GM21723 (cell line): ENCODE measurements around the gene EVI5L.
"Not testable (repeated sequence)": the region's sequence is repeated elsewhere in the genome, so short reads cannot be mapped to it uniquely, and the experiment has no call there.

Experiments used
- ATAC-seq: cut with Tn5 transposase; IDR thresholded peaks from one replicate; pipeline ENCODE4 v1.9.1; 2021; ENCODE audit warnings: mild to moderate bottlenecking, moderate library complexity; ENCODE audit not compliant: unreplicated experiment

The EVI5L gene

DNA sequence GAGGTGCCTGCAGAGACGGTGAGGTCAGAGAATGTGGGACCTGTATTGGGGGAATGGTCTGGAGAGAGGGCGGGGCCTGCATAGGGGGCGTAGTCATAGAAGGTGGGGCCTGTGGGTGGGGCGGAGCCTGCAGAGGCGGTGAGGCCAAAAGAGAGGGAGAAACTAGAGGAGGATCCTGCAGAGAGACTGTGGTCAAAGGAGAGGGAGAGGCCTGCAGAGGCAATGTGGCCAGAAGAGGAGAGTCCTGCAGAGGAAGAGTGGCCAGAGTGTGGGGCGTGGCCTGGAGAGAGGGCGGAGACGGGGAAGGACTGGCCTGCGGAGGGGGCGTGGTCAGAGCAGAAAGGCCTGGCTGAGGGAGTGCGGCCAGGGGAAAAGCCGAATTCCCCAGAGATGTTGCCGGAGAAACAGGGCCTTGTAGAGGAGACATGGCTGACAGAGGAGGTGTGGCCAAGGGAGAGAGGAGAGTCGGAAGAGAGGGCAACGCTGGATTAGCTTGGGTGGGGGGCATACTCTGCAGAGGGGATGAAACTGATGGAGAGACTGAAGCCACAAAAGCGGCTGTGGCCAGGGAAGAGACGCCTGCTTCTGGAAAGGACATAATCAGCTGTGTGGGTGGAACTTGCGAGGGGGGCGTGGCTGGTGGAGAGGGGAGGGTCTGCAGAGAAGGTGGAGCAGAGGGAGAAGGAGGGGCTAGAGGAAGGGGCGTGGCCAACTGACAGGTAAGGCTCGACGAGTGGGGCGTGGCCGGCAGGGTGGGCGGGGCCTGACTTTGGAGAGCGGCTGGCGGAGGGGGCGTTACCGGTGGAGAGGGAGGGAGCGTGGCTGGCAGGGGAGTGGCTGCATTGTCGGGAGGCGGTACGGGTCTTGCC is 41.7 kb downstream of the EVI5L start:
- no peak for ATAC-seq

DNA sequence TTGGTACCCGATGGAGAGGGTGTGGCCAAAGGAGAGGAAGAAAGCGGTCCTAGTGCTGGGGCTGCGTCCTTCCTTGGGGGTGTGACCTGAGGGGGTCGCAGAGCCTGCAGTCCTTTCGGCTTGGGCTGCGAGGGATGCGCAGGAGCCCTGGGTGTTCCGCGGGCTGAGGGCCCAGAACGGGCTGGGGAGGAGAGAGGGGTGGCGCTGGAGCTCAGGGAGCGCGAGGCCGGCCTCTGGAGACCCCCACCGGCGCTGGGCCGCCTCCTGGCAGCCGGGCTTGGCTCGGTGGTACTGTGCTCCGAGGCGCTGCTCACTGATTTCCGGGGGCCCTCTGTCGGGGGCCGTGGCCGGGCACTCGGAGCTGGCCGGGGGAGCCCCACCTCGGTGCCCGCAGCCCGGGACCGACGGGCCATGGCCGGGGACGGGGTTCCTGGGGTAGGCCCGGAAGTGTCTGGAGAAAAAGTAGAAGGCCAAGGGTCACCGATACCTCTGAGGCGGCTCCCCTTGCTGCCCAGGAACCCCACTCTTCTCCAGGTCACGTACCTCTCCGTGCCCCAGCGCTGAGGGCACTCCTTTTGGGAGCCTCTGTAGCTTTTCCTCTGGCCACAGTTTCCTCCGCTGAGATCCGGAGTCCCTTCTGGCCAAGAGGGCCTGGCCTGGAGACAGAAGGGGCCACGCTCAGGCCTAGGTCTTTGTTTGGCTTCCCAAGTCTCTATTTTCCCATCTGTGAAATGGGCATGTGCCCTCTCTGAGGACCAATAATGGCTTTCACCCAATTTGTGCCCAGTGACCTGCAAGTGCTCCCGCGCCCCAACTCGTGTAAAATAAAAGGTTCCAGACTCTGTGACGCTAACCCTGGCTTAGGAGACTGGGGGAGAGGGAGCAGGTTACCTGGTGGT is 42.5 kb downstream of the EVI5L start:
- ATAC-seq = no peak

DNA sequence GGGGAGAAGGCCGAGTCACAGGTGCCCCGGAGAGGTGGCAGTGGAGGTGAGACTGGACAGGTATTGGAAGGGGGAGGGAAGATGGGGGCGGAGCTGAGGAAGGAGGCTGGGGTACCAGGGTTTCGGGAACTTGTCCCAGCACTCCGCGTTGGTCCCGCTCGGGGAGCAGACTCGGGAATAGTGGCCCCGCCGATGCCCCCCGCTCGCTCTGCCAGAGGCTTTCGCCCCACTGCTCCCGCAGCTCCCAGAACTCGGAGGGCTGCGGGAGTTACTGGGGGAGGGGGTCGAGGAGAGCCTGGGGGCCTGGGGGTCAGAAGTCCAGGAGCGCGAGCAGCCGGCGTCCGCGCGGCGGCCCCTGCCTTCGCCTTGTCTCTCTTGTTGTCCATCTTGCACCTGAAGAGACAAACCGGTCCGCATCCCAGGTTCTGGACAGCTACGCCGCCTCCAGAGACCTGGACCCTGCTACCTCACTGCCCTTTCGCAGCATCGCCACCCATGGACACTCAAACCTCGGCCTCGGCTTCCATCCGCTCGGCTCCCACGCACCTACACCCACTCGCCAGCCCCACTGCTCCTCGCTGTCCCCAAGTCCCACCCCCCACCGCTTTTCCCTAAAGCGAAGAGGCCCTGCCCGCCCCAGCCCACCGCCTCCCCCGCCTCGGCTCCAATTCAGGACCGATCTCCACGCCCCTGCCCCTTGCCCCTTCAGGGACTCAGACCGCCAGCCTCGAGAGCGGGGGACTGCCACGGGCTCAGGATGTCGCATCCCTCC is 43.5 kb downstream of the EVI5L start:
- no peak for ATAC-seq

DNA sequence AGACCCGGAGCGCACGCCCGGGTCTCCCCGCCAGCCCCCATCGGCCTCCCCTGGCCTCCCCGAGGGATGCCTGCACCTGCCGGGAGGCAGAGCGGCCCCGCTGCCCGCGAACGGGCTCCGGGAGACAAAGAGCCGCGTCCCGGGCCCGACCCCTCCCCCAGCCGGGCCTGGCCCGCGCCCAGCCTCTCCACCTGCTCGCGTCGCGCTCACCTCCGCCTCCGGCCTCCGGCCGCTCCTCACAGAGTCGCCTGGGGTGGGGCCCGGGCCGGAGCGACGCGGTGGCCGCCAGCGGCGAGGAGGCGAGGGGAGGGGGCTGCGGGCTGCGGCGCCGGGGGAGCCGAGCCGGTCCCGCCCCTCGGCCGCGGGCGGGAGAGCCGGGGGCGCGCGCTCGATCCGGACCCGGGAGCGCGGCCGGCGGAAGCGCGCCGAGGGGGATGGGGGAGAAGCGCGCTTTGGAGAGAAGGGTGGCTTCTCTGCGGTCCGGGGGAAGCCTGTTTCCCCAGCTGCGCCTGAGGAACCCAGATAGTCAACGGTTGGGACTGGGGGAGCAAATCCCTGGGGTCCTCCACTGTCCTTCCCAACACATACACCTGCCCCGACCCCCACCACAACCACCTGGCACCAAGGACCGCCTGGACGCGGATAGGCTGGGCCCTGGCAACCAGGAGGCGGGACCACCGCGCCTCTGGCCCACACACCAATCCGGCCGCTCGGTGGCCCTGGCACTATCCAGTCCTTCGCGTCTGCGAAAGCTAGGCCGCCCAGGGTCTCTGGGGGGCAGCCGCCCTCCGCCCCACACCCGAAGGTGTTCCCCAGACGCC is 44.3 kb downstream of the EVI5L start, which contains the start of gene PRR36:
PRR36 (minus strand) TSS at position 315 of the 821 bp plus-strand sequence. CDS start 701 bp downstream, outside the sequence.
- ATAC-seq = no peak

DNA sequence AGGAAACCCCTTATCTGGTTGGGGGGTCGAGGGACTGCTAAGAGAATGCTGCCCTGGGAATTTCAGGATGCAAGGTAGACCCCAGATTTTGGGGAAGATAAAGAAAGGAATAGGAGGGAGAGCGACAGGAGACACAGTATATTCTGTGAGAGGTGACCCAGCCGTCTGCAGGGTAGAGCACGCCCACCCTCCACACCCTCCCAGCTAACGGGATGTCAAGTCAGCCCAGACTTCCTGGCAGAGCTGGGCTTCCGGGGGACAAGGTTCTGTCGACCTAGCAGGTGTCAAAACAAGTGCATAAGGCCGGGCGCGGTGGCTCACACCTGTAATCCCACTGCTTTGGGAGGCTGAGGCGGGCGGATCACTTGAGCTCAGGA is 44.9 kb downstream of the EVI5L start:
- no peak for ATAC-seq

DNA sequence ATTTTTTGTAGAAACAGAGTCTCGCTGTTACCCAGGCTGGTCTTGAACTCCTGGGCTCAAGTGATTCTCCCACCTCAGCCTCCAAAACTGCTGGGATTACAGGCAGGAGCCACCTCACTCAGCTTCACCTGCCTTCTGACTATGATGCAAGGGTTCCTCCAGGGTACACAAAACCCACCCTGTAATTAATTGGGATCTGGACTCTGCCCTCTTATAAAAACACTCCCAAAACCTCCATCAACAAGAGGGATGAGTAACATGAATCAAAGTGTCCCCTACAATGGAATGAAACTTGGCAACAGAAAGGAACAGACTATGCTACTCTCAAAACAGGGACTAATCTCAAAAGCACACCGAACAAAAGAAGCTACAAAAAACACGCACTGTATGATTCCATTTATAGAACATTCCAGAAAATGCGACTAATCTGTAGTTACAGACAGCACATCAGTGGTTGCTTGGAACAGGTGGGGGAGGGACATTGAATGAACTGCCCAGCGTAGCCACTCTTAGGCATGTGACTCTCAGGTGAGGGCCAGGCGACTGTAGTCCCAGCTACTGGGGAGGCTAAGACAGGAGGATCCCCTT is 47.3 kb downstream of the EVI5L start:
- no peak for ATAC-seq

DNA sequence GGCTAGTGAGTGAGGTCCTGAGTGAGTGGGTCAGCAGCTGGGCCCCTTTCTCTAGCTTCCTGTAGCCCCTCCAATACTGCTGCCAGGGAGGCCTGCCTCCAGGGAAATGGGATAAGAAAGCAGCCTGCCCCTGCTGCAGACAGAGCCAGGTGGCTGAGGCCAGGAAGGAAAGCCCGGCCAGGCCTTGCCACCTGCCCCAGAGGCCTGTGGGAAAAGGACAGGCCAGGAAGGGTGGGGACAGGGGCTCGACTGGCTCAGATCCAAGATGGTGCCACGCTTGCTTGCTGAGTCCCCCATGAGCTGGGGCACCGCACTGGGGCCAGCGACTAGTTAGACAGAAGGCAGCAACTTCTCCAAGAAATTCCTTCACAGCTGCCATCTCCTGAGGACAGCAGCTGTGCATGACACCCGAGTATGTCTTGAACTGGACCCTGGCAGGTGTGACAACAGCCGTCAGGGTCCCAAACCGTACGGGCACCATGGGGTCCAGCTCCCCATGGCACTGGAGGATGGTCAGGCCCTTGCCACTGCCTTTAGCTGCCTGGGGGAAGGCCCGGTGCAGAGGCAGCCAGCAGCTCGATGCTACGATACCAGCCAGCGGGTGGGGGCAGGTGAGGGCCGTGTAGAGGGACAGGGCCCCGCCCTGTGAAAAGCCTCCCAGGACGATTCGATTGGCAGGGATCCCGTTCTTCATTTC is 49.2 kb downstream of the EVI5L start:
- ATAC-seq = no peak

DNA sequence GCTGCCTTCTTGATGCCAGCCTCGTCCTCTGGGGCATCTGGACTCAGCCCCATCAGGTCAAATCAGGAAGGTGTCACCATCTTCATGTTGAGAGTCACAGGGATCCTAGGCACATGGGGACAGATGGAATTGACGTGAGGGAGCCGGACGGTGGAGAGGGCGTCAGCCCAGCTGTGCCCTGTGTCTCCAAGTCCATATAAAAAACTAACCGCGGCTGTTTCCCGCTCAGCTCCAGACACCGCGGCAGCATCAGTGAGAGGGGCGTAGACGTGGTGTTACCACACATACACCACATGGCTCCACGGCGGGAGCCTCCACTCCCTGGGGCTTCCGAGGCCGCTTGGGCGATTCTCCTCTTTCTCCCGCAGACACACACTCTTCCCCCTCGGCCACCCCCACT is 49.8 kb downstream of the EVI5L start:
- ATAC-seq = no peak

DNA sequence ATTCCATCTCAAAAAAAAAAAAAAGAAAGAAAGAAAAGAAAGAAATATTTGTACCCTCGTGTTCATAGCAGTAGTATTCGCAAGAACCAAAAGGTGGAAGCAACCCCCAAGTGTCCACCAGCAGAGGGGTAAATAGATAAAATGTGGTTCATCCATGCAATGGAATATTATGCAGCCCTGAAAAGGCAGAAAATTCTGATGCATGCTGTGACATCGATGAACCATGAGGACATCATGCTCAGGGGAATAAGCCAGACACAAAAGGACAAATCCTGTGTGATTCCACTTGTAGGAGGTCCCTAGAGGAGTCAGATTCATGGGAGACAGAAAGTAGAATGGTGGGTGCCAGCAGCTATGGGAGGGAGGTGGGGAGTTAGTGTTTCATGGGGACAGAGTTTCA is 51.9 kb downstream of the EVI5L start:
- no peak for ATAC-seq

DNA sequence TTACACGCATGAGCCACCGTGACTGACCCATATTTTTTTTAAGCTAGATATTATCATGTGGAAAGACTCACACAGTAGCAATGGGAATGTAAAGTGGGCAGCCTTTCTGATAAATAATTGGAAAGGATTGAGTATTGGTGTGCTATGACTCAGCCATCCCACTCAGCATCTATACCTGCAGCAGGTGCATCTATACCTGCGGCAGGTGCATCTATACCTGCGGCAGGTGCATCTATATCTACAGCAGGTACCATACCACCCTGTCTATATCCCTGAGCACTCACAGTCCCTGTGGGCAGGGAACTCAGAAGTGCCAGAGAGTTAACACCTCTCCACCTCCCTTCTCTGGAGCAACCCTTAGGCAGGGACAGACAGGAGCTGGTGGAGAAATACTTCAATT is 53.1 kb downstream of the EVI5L start:
- no peak for ATAC-seq

DNA sequence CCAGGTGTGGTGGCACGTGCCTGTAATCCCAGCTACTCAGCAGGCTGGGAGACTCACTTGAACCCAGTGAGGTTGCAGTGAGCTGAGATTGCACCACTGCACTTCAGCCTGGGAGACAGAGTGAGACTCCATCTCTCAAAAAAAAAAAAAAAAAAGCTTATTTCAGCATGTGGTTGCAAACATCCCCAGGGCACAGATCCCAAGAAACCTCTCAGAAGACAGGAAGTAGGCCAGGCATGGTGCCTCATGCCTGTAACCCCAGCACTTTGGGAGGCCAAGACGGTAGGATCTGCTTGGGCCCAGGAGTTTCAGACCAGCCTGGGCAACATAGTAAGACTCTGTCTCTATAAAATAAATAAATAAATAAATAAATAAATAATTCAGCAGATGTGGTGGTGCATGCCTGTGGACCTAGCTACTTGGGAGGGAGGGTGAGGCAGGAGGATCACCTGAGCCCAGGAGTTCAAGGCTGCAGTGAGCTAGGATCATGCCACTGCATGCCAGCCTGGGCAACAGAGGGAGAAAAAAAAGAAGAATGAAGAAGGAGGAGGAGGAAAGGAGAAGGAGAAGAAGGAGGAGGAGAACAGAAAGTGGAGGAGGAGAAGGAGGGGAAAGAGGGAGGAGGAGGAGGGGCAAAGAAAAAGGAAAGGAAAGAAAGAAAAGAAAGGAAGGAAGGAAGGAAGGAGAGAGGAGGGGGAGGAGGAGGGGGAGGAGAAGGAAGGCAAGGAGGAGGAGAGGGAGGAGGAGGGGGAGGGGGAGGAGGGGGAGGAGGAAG is 54.0 kb downstream of the EVI5L start:
- no peak for ATAC-seq

DNA sequence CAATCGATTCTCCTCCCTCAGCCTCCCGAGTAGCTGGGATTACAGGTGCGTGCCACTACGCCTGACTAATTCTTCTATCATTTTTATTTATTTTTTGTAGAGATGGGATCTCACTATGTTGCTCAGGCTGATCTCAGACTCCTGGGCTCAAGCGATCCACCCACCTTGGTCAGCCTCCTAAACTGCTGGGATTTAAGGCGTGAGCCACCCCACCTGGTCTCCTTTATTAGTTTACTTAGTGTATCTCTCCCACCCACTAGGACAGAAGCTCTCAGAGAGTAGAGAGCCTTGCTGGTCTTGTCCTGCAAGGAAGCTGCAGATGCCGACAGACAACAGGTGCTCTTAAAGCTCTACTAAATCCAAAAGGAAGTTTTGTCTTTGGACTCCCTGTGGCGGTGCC is 55.8 kb downstream of the EVI5L start:
- ATAC-seq = no peak

DNA sequence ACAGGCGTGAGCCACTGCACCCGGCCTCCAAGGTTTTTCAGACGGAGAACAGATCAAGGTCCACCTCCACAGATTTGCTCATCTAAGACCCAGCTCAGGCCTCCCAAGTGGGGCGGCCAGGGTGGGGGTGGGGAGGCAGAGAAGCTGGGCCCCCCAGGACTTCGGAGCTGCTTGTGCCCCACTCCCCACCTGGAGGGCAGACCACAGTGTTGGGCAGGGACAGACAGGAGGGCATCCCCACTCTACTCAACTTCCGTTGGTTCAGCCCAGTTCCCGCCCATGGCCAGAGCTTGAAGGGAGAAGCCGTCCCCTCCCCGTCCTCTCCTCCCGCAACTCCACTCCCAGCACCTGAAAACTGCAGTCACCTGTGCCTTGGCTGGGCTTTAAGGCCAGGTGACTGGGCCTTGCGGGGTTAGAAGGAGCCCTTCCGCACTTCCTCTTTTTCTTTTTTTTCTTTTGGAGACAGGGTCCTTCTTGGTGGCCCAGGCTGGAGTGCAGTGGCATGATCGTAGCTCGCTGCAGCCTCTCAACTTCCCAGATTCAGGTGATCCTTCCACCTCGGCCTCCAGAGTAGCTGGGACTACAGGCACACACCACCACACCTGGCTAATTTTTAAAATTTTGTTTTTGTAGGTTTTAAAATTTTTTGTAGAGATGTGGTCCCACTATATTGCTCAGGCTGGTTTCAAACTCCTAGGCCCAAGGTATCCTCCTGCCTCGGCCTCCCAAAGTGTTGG is 57.6 kb downstream of the EVI5L start:
- ATAC-seq = no peak

DNA sequence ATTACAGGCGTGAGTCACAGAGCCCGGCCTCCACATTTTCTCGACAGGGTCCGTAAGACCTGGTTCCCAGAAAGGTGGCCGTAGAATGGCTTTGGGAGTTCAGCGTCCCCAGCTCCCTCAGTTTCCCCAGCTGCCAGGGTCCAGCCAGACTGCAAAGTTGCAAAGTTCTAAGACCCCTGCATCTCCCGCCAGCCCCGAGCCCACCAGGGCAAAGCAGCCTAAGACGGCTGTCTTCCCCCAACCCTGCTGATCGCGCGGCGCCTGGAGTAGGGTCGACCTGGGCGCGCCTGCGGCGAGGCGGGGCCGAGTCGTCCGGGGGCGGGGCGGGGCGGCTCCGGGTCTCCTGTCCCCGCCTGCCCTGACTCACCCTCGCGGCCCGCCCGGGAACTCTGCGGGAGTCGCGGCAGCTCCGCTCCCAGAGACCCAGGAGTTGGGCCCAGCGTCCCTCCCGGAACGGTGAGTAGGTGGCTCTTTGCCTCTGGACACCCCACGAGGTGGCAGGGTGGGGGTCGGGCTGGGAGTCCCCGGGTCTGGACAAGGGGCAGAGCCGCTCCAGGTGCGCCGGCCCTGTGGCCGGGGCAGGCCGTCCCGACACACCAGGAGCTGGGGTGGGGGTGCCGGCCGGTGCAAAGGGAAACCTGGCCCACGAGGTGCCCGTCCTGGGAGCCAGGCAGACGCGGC is 58.3 kb downstream of the EVI5L start, which contains the start of gene LRRC8E:
LRRC8E (plus strand) TSS at position 366 of the 681 bp plus-strand sequence. CDS start 7,094 bp downstream, outside the sequence.
- no peak for ATAC-seq

DNA sequence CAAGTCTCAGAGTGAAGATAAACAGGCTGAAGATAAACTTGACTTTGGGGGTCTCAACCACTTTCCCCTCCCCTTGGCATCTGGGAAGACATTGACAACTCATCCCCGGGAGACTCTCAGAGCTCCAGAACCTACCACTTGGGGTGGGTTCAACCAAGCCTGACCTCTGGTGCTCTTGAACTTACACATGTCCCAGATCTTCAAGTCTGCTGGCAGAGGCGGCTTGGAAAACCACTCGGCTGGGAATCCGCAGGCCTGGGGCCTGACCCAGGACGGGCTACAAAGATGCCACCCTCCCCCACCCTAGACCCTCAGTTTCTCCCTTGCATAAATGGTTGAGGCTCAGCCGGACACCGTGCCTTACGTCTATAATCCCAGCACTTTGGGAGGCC is 58.8 kb downstream of the EVI5L start:
- no peak for ATAC-seq

DNA sequence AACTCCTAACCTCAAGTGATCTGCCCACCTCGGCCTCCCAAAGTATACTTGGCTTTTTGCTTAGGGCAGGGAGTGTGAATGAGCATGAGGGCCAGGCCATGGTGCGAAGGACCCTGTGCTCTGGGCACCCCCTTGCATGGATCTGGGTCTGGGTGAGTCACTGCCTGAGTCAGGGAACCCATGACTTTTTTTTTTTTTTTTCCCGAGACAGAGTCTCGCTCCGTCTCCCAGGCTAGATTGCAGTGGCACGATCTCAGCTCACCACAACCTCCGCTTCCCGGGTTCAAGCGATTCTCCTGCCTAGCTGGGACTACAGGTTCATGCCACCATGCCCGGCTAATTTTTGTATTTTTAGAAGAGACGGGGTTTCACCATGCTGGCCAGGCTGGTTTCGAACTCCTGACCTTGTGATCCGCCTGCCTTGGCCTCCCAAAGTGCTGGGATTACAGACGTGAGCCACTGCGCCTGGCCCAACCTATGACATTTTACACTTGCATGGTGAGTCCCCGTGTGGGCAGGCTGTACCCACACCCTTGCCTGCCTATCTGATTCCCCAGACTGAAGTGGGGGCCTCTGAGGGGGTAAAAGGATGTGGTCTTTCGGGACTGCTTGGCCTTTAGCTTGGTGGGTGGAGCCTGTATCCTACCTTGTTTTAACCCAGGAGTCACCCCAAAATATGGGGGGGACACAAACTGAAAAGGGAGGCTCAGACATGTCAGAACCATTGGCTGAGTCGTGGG is 63.5 kb downstream of the EVI5L start:
- not testable (repeated sequence) for ATAC-seq
